IMR-90 (cell line): ENCODE measurements around the gene HMX3. TPM values are rescaled to one million over a fixed set of nuclear protein-coding genes. Genes with fewer than 3 reads are reported as not detected.

Experiments
- ATAC-seq: fragments of 200-7000 bp; cut with Tn5 transposase; 2 replicates; pipeline ENCODE4 v1.9.1; 2020; ENCODE audit warnings: low read depth, mild to moderate bottlenecking, moderate library complexity
- BruUV-seq: library from RNA; stranded (reverse); fragments of 400-500 nt; replicated peaks from 2 replicates; lab custom pipeline; 2021; lab: Mats Ljungman, UMichigan
- CTCF ChIA-PET: fragments of 300-600 bp; formaldehyde crosslinking; extraction: SDS; loops from one replicate; lab custom pipeline; 2021; ENCODE audit warnings: antibody characterized with exemption; lab: Yijun Ruan, JAX
- POLR2A ChIA-PET: fragments of 300-600 bp; sonication (Branson Sonifier 250); formaldehyde crosslinking; loops from one replicate; lab custom pipeline; 2022; ENCODE audit warnings: antibody characterized with exemption; ENCODE audit not compliant: unreplicated experiment; lab: Charles Lee
- DNase-seq: peaks from one replicate; pipeline ENCODE4 v3.0.0; 2013
- H2AFZ ChIP-seq: replicated peaks from 2 replicates; pipeline ENCODE3; 2013; ENCODE audit warnings: low read length, mild to moderate bottlenecking; ENCODE audit not compliant: poor library complexity
- H2AK5ac ChIP-seq: 2 replicates; pipeline ENCODE4 v1.6.1; 2013; ENCODE audit warnings: low read depth, low read length, inconsistent platforms
- H2AK9ac ChIP-seq: replicated peaks from 2 replicates; pipeline ENCODE3; 2013; ENCODE audit warnings: mild to moderate bottlenecking, low read depth, low read length, moderate library complexity; ENCODE audit not compliant: poor library complexity
- H2BK120ac ChIP-seq: 2 replicates; pipeline ENCODE4 v1.6.1; 2013; ENCODE audit warnings: low read depth, low read length, inconsistent platforms
- H2BK15ac ChIP-seq: 3 replicates; pipeline ENCODE4 v1.6.1; 2013; ENCODE audit warnings: low read depth, low read length, inconsistent platforms
- H2BK20ac ChIP-seq: 2 replicates; pipeline ENCODE4 v1.6.1; 2013; ENCODE audit warnings: low read depth, mild to moderate bottlenecking, inconsistent platforms, low read length, moderate library complexity
- H2BK5ac ChIP-seq: 2 replicates; pipeline ENCODE4 v1.6.1; 2013; ENCODE audit warnings: mild to moderate bottlenecking, low read depth, low read length, inconsistent platforms; ENCODE audit not compliant: poor library complexity, severe bottlenecking
- H3K14ac ChIP-seq: replicated peaks from 2 replicates; pipeline ENCODE4 v1.6.1; 2013; ENCODE audit warnings: low read depth, low read length, inconsistent platforms
- H3K18ac ChIP-seq: 2 replicates; pipeline ENCODE4 v1.6.1; 2013; ENCODE audit warnings: low read depth, low read length, control low read depth
- H3K23ac ChIP-seq: 2 replicates; pipeline ENCODE4 v1.6.1; 2013; ENCODE audit warnings: low read depth, low read length, inconsistent platforms
- H3K27ac ChIP-seq: 2 replicates; pipeline ENCODE4 v1.5.1; 2013; ENCODE audit warnings: mild to moderate bottlenecking, control low read depth, low read length; ENCODE audit not compliant: insufficient read depth
- H3K27me3 ChIP-seq: 2 replicates; pipeline ENCODE4 v1.6.1; 2013; ENCODE audit warnings: low read length; ENCODE audit not compliant: control insufficient read depth, insufficient read depth
- H3K36me3 ChIP-seq: 2 replicates; pipeline ENCODE4 v1.6.1; 2013; ENCODE audit warnings: low read length, mixed read lengths; ENCODE audit not compliant: control insufficient read depth, insufficient read depth
- H3K4ac ChIP-seq: 2 replicates; pipeline ENCODE4 v1.6.1; 2013; ENCODE audit warnings: low read depth, low read length, inconsistent platforms
- H3K4me1 ChIP-seq: 2 replicates; pipeline ENCODE4 v1.6.1; 2013; ENCODE audit warnings: low read length, mixed read lengths; ENCODE audit not compliant: control insufficient read depth, insufficient read depth
- H3K4me2 ChIP-seq: 2 replicates; pipeline ENCODE4 v1.6.1; 2013; ENCODE audit warnings: low read depth, mild to moderate bottlenecking, control low read depth, low read length, moderate library complexity
- H3K4me3 ChIP-seq: 2 replicates; pipeline ENCODE4 v1.5.1; 2013; ENCODE audit warnings: low read depth, mild to moderate bottlenecking, control low read depth, low read length, moderate library complexity; ENCODE audit not compliant: insufficient read depth
- H3K56ac ChIP-seq: 2 replicates; pipeline ENCODE4 v1.6.1; 2013; ENCODE audit warnings: low read length, inconsistent platforms; ENCODE audit not compliant: insufficient read depth; ENCODE audit errors: extremely low read depth
- H3K79me1 ChIP-seq, 2 experiments: 2 replicates each; pipeline ENCODE4 v1.6.1; 2013; ENCODE audit warnings: low read length in 2 of 2, inconsistent platforms in 1 of 2, low read depth in 1 of 2
- H3K9ac ChIP-seq: 2 replicates; pipeline ENCODE4 v1.6.1; 2013; ENCODE audit warnings: low read depth, low read length, control low read depth
- H3K9me1 ChIP-seq: 2 replicates; pipeline ENCODE4 v1.6.1; 2013; ENCODE audit warnings: low read length, inconsistent platforms; ENCODE audit not compliant: insufficient read depth
- H3K9me3 ChIP-seq: 2 replicates; pipeline ENCODE4 v1.6.1; 2013; ENCODE audit warnings: low read length; ENCODE audit not compliant: control insufficient read depth, insufficient read depth
- H4K20me1 ChIP-seq: 2 replicates; pipeline ENCODE4 v1.6.1; 2013; ENCODE audit warnings: low read length, inconsistent platforms; ENCODE audit not compliant: insufficient read depth
- H4K5ac ChIP-seq: 2 replicates; pipeline ENCODE4 v1.6.1; 2013; ENCODE audit warnings: mild to moderate bottlenecking, low read depth, low read length, control low read depth
- H4K8ac ChIP-seq, 2 experiments: 2 replicates each; pipeline ENCODE4 v1.6.1; 2013; ENCODE audit warnings: low read depth in 2 of 2, low read length in 2 of 2, control low read depth in 1 of 2, inconsistent platforms in 1 of 2
- H4K91ac ChIP-seq: 2 replicates; pipeline ENCODE4 v1.6.1; 2013; ENCODE audit warnings: low read depth, low read length, inconsistent platforms; ENCODE audit not compliant: insufficient read depth
- ELK1 ChIP-seq: fragments of 150-350 bp; IDR thresholded peaks from 2 replicates; pipeline ENCODE4 v1.6.1; 2016; ENCODE audit warnings: low read depth, mild to moderate bottlenecking, low read length, moderate library complexity, borderline replicate concordance
- MAZ ChIP-seq: IDR thresholded peaks from 2 replicates; pipeline ENCODE4 v1.6.1; 2012; ENCODE audit warnings: low read depth, mild to moderate bottlenecking, low read length, improper control_type of control experiment, moderate library complexity, borderline replicate concordance
- MXI1 ChIP-seq: IDR thresholded peaks from 2 replicates; pipeline ENCODE4 v1.6.1; 2012; ENCODE audit warnings: low read depth, mild to moderate bottlenecking, low read length, moderate library complexity, borderline replicate concordance
- NFE2L2 ChIP-seq: fragments of 150-350 bp; IDR thresholded peaks from 2 replicates; pipeline ENCODE4 v1.6.1; 2016; ENCODE audit warnings: low read depth, mild to moderate bottlenecking, low read length
- RAD21 ChIP-seq: IDR thresholded peaks from 2 replicates; pipeline ENCODE4 v1.6.1; 2012; ENCODE audit warnings: low read length, improper control_type of control experiment
- RFX5 ChIP-seq: IDR thresholded peaks from 2 replicates; pipeline ENCODE4 v1.8.0; 2012; ENCODE audit warnings: low read depth, mild to moderate bottlenecking, low read length, moderate library complexity
- WGBS, 2 experiments: methylation state at CpG; one replicate each; pipeline versions ENCODE4 v1.1.5 to v1.1.7; 2013; ENCODE audit warnings: missing lambda C conversion rate in 2 of 2; ENCODE audit not compliant: insufficient read length in 1 of 2; ENCODE audit errors: extremely low coverage in 2 of 2; 5-methylcytosine and 5-hydroxymethylcytosine counted together
- dilution Hi-C: fragments of 300-500 bp; cut with HindIII; formaldehyde crosslinking; loops from one replicate; pipeline ENCODE4 v1.14.3; 2018; ENCODE audit warnings: low sequenced_read_pairs; ENCODE audit not compliant: unreplicated experiment
- in situ Hi-C: fragments of 300-500 bp; cut with MboI; formaldehyde crosslinking; loops from 3 replicates; pipeline ENCODE4 v1.14.3; 2019; ENCODE audit warnings: low sequenced_read_pairs, inconsistent platforms, mixed read lengths
- intact Hi-C: fragments of 100-400 bp; cut with micrococcal nuclease; formaldehyde crosslinking; loops from 2 replicates; pipeline ENCODE4 v1.10.0; 2022
- polyA plus RNA-seq, 3 experiments: library from polyadenylated mRNA; depleted of rRNA; stranded (reverse); fragments of >200 nt; gene quantifications; 2 replicates each; pipeline ENCODE4 v1.2.3, GENCODE V29; 2012; ENCODE audit warnings: low replicate concordance in 1 of 3
- total RNA-seq: library from RNA; depleted of rRNA; stranded (reverse); fragments of >200 nt; gene quantifications from 2 replicates; pipeline ENCODE4 v1.2.3, GENCODE V29; 2012

Gene HMX3
- total and polyA plus RNA-seq, 2 of the 4 experiments (the other 2 are of a cell fraction) = not detected

DNA sequence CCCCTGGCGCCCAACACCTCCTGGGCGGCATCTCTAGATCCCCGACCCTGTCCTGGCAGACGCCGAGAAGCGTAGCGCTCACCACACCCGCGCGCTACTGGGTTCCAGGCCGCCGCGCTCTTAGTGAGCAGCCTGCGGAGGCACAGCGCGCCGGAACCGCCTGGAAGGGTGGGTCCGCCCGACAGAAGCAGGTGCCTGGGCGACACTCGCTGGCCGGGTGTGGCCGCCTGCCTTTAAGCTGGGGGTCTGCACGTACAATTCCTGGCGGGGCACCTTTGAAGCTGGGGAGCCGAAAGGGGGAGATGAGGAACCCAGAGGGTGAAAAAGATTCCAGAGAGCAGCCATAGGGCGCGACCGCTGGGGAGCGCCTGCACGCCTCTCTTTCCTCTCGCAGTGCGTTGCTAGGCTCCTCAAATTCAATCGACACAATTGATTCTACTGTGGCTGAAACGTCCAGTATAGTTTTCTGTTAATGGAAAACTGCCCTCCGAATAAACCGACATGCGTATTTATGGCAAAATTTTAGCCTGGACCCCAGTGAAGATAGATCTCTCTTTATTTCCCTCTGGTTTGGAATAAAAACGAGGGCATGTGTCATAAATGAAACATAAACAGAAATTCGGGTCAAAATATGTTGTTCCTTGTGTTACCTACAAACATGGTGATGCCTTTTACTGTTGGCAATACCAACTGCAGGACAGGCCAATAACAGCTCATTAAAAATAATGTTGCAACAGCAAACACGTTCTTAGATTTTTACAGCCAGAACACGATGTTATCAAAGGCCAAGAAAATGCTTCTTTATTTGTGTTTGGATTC is 4.6 kb downstream of the HMX3 start:
- Histone ChIP-seq H4K5ac (no peak overlapping the region), H3K27me3 (peaks cover 98% of the 10 kb centered on the region), H3K27ac (no peak overlapping the region), H3K9me3 (peaks cover 8% of the 10 kb centered on the region), H2BK20ac (no peak overlapping the region), H3K14ac (no peak overlapping the region), H3K4me2 (no peak overlapping the region), H2BK120ac (no peak overlapping the region), H4K20me1 (0 out of 2 replicates have a peak, but pooled peaks cover 3% of the 10 kb centered on the region), H4K8ac (no peak overlapping the region), H2AK5ac (no peak overlapping the region), H2BK15ac (no peak overlapping the region), H3K4me1 (peaks cover 2% of the 10 kb centered on the region; the same call in 1 of the 2 replicates), H3K56ac (no peak overlapping the region), H3K4ac (no peak overlapping the region), H3K36me3 (no peaks in the 10 kb centered on the region), H2BK5ac (no peak overlapping the region), H2AK9ac (no peak overlapping the region), H2AFZ (peak overlapping the region; percentile 33), H3K23ac (no peak overlapping the region), H3K4me3 (no peak overlapping the region), H4K91ac (no peak overlapping the region), H3K18ac (no peak overlapping the region), H3K79me1 (no peaks in the 10 kb centered on the region), H3K9ac (no peak overlapping the region), H3K9me1 (no peaks in the 10 kb centered on the region)
- TF ChIP-seq NFE2L2 (no peak), ELK1 (no peak), MXI1 (no peak), RAD21 (no peak), MAZ (no peak), RFX5 (no peak)
- WGBS, 2 experiments = no CpG with 5 or more reads among the region's 43 CpGs
- CTCF ChIA-PET = interaction anchor here (1.1 kb wide), 1 partner anchor 9 kb away, joined by 4 read pairs; no protein-coding TSS in a partner anchor
- BruUV-seq = no TSS peak
- POLR2A ChIA-PET = no interaction called here
- dilution Hi-C loops = no loop called here
- no peak for DNase-seq
- ATAC-seq = no peak
- in situ Hi-C loops = loop anchor here (25.0 kb wide), 1 partner anchor 1247 kb away; no protein-coding TSS in a partner anchor
- intact Hi-C loops = no loop called here
